Endothelial cell of umbilical vein (primary cell): ENCODE data around the gene COA4. TPM values are rescaled to one million over a fixed set of nuclear protein-coding genes. Genes with fewer than 3 reads are reported as not detected.

Experiments
- BruUV-seq: library from RNA; stranded (reverse); fragments of 400-500 nt; replicated peaks from 2 replicates; lab custom pipeline; 2021; lab: Mats Ljungman, UMichigan
- CTCF ChIA-PET: fragments of 300-600, 350-600 bp; sonication (Branson Sonifier 250); formaldehyde crosslinking; loops from one replicate; lab custom pipeline; 2021; ENCODE audit warnings: antibody characterized with exemption, inconsistent platforms; lab: Charles Lee
- POLR2A ChIA-PET: fragments of 300-600, 350-600 bp; sonication (Branson Sonifier 250); formaldehyde crosslinking; loops from one replicate; lab custom pipeline; 2021; ENCODE audit warnings: antibody characterized with exemption, inconsistent platforms; lab: Charles Lee
- DNase-seq: peaks from one replicate; pipeline ENCODE4 v3.0.0-alpha.2; 2011; ENCODE audit warnings: low read depth, low spot score
- FAIRE-seq: peaks from 2 replicates; lab custom pipeline; 2011; peaks lifted over from hg19 to GRCh38; lab: Jason Lieb, UNC
- H2AFZ ChIP-seq: 2 replicates; pipeline ENCODE4 v1.6.0; 2012; ENCODE audit warnings: low read depth, low read length, control low read depth, inconsistent platforms
- H3K27ac ChIP-seq: 2 replicates; pipeline ENCODE4 v1.5.1; 2011; ENCODE audit warnings: low read depth, mild to moderate bottlenecking, control low read depth, low read length, moderate library complexity; ENCODE audit not compliant: insufficient read depth
- H3K27me3 ChIP-seq, 2 experiments: 2 replicates each; pipeline versions ENCODE4 v1.6.0 to v1.6.1; 2011; ENCODE audit warnings: low read length in 2 of 2, mixed read lengths in 1 of 2; ENCODE audit not compliant: control insufficient read depth in 2 of 2, insufficient read depth in 2 of 2
- H3K36me3 ChIP-seq, 2 experiments: 2 replicates in 1 of 2; 3 replicates in 1 of 2; pipeline ENCODE4 v1.5.1; 2011; ENCODE audit warnings: low read length in 2 of 2, mild to moderate bottlenecking in 1 of 2, moderate library complexity in 1 of 2; ENCODE audit not compliant: control insufficient read depth in 2 of 2, insufficient read depth in 2 of 2; ENCODE audit errors: extremely low read depth in 1 of 2
- H3K4me1 ChIP-seq: 3 replicates; pipeline ENCODE4 v1.5.1; 2011; ENCODE audit warnings: mild to moderate bottlenecking, low read length; ENCODE audit not compliant: control insufficient read depth, insufficient read depth; ENCODE audit errors: extremely low read depth
- H3K4me2 ChIP-seq: 2 replicates; pipeline ENCODE4 v1.6.1; 2011; ENCODE audit warnings: low read length, control low read depth, mixed read lengths; ENCODE audit not compliant: insufficient read depth
- H3K4me3 ChIP-seq, 3 experiments: fragments of 200-600 bp in 1 of 3; sonication (generic), shearing (Covaris generic) in 1 of 3; replicated peaks in 1 of 3; 2 replicates each; pipeline ENCODE4 v1.5.1; 2011 to 2016; ENCODE audit warnings: control low read depth in 3 of 3, low read length in 3 of 3, mild to moderate bottlenecking in 2 of 3, inconsistent platforms in 1 of 3, low read depth in 1 of 3, moderate library complexity in 1 of 3; ENCODE audit not compliant: insufficient read depth in 1 of 3
- H3K79me2 ChIP-seq: 2 replicates; pipeline ENCODE4 v1.6.0; 2012; ENCODE audit warnings: low read length, inconsistent platforms; ENCODE audit not compliant: control insufficient read depth, insufficient read depth
- H3K9ac ChIP-seq: replicated peaks from 2 replicates; pipeline ENCODE3; 2011; ENCODE audit warnings: low read length, control low read depth; ENCODE audit not compliant: insufficient read depth; ENCODE audit errors: extremely low read depth
- H3K9me1 ChIP-seq: replicated peaks from 3 replicates; pipeline ENCODE4 v1.6.0; 2011; ENCODE audit warnings: mild to moderate bottlenecking, low read length; ENCODE audit not compliant: control insufficient read depth, insufficient read depth; ENCODE audit errors: extremely low read depth
- H3K9me3 ChIP-seq: replicated peaks from 2 replicates; pipeline ENCODE4 v1.5.1; 2012; ENCODE audit warnings: low read length, inconsistent platforms; ENCODE audit not compliant: control insufficient read depth, insufficient read depth
- H4K20me1 ChIP-seq: replicated peaks from 2 replicates; pipeline ENCODE3; 2011; ENCODE audit warnings: mild to moderate bottlenecking, low read length; ENCODE audit not compliant: control insufficient read depth, insufficient read depth; ENCODE audit errors: extremely low read depth
- CTCF ChIP-seq, 2 donors: IDR thresholded peaks; 1 replicate in 1 of 2; 2 replicates in 1 of 2; pipeline ENCODE4 v1.5.1; 2011; ENCODE audit warnings: low read length in 2 of 2, mild to moderate bottlenecking in 2 of 2, moderate library complexity in 2 of 2, control low read depth in 1 of 2, inconsistent platforms in 1 of 2, low read depth in 1 of 2; ENCODE audit not compliant: insufficient read depth in 1 of 2; ENCODE audit errors: extremely low read depth in 1 of 2
- MYC ChIP-seq: IDR thresholded peaks from one replicate; pipeline ENCODE4 v1.6.1; 2011; ENCODE audit warnings: mild to moderate bottlenecking, low read depth, low read length
- POLR2A ChIP-seq: IDR thresholded peaks from 2 replicates; pipeline ENCODE4 v1.6.1; 2012; ENCODE audit warnings: low read depth, mild to moderate bottlenecking, control low read depth, low read length
- POLR2AphosphoS5 ChIP-seq: IDR thresholded peaks from 2 replicates; pipeline ENCODE4 v1.6.1; 2012; ENCODE audit warnings: low read depth, mild to moderate bottlenecking, control low read depth, low read length, moderate library complexity; ENCODE audit not compliant: insufficient read depth
- dilution Hi-C: fragments of 300-500 bp; cut with MboI; formaldehyde crosslinking; loops from one replicate; pipeline ENCODE4 v1.15.0; 2019; ENCODE audit warnings: low sequenced_read_pairs; ENCODE audit not compliant: extremely low pct_ligation_motif_present
- intact Hi-C: fragments of 100-400 bp; cut with micrococcal nuclease; formaldehyde crosslinking; loops from one replicate; pipeline ENCODE4 v1.10.0; 2022
- polyA plus RNA-seq, 4 experiments: library from polyadenylated mRNA; depleted of rRNA in 3 of 4; stranded (reverse) in 3 of 4; unstranded in 1 of 4; fragments of >200 nt; gene quantifications; 2 replicates each; pipeline versions ENCODE4 v1.2.1 to v1.2.3, GENCODE V29; 2011 to 2012; ENCODE audit warnings: missing spikeins in 1 of 4
- total RNA-seq: library from RNA; stranded (reverse); gene quantifications from 2 replicates; pipeline ENCODE4 v1.2.3, GENCODE V29; 2021

COA4 gene
- total and polyA plus RNA-seq, 2 donors (not counting 3 experiments of a cell fraction or from before 2014, with no cell fraction given), result 58.1 to 120 TPM

DNA sequence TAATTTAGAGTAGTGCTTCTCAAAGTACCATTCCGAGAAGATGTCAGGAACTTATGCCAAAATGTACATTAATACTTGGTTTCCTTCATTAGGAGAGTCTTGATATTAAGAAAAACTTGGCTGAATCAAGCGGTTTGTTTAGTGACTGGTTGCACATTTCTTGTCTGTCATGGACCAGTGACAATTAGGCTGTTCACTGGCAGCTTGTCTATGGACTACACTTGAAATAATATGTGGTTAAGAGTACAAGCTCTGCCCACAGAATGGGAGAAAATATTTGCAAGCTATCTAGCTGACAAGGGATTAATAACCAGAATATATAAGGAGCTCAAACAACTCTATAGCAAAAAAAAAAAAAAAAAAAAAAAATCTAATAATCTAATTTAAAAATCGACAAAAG is 24.6 kb downstream of the COA4 start:
- DNase-seq, result no peak
- no peaks in the 10 kb centered on the region for H3K36me3 ChIP-seq
- no TSS peak for BruUV-seq
- ChIA-PET CTCF (interaction anchor here (0.9 kb wide), 1 partner anchor 12 kb away, joined by 3 read pairs; no protein-coding TSS in a partner anchor), POLR2A (no interaction called here)
- no peaks in the 10 kb centered on the region for H3K9me3 ChIP-seq
- H2AFZ ChIP-seq, result no peak overlapping the region
- H3K79me2 ChIP-seq, result no peaks in the 10 kb centered on the region
- no peak overlapping the region for H3K27ac ChIP-seq
- no peak overlapping the region for H3K4me3 ChIP-seq
- no peak for TF ChIP-seq POLR2A
- no peak for TF ChIP-seq MYC
- TF ChIP-seq POLR2AphosphoS5, result no peak
- FAIRE-seq, result no peak
- no peak overlapping the region for H3K9ac ChIP-seq
- H4K20me1 ChIP-seq, result no peaks in the 10 kb centered on the region
- H3K27me3 ChIP-seq, result no peaks in the 10 kb centered on the region
- intact Hi-C loops, result no loop called here
- H3K4me2 ChIP-seq, result no peak overlapping the region
- dilution Hi-C loops, result no loop called here
- no peaks in the 10 kb centered on the region for H3K9me1 ChIP-seq
- H3K4me1 ChIP-seq, result no peaks in the 10 kb centered on the region

DNA sequence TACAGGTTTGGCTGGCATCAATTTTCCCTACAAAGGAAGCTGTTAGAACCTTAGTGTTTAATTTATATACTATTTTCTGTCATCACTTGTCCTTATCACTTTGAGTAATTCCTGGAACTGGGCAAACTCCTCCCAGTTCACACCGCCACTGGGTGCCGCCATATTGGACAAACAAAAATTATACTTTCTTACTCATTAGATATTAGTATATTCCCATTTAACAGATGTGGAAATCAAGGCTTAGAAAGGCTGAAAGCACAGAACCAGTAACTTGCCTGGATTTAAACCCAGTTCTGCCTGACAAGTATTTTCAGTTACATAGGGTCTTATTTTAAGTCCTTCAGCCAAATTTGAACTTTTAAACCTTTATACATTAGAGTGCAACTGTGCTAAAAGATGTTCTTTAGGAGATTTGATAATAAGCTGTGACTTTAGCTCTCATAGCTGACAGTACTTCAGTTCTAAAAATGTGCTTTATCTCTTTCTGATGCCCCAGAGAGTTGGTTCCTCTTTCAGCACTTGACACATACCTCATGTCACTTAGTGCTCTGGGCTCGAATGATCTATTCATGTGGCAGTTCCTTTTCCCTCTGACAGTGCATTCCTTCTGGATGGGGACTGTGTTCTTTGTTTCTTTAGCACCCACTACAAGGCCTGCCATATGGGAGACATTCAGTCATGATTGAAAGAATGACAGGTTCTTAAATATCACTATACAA is 25.4 kb downstream of the COA4 start:
- no peaks in the 10 kb centered on the region for H3K9me3 ChIP-seq
- no peaks in the 10 kb centered on the region for H4K20me1 ChIP-seq
- no peak for DNase-seq
- no peak overlapping the region for H2AFZ ChIP-seq
- ChIA-PET POLR2A (no interaction called here), CTCF (no interaction called here)
- no peak overlapping the region for H3K4me3 ChIP-seq
- H3K27ac ChIP-seq, result no peak overlapping the region
- no peaks in the 10 kb centered on the region for H3K36me3 ChIP-seq
- dilution Hi-C loops, result no loop called here
- no peaks in the 10 kb centered on the region for H3K4me1 ChIP-seq
- H3K4me2 ChIP-seq, result no peak overlapping the region
- TF ChIP-seq CTCF (IDR thresholded peaks at IDR 0.05; ENCODE audit: extremely low read depth in 1 of 2, insufficient read depth in 1 of 2, low read depth in 1 of 2, low read length in 2 of 2), result no peak
- H3K27me3 ChIP-seq, result no peaks in the 10 kb centered on the region
- no peaks in the 10 kb centered on the region for H3K9me1 ChIP-seq
- H3K9ac ChIP-seq, result no peak overlapping the region
- BruUV-seq, result no TSS peak
- no peak for FAIRE-seq
- intact Hi-C loops, result no loop called here
- H3K79me2 ChIP-seq, result no peaks in the 10 kb centered on the region
